Measurements from ENCODE around the gene CASS4. TPM values are rescaled to one million over a fixed set of nuclear protein-coding genes. Genes with fewer than 3 reads are reported as not detected.

Gene CASS4
- polyA plus RNA-seq, 1 experiment: 36.8 TPM

DNA sequence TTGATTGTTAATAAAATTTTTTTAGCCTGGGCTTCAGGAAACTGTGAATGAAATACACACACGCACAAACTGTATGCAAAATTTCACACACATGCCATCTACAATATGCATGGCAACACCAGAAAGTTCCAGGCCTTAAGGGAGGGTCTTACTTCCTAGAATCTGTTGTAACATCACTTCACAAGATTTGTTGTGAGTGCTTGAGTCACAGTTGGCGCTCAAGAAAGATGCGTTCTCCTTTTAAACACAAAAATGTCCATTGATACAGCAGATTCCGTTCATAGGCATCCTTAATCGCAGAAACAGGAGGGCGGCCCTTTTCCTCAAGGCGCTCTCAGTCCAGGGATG, 55.9 kb downstream of the CASS4 start:
- DNase-seq (ENCODE audit: low read depth, low spot score): no peak
- CTCF ChIA-PET: no interaction called here
- no peak for TF ChIP-seq CTCF (IDR thresholded peaks at IDR 0.05; ENCODE audit: low read depth, low read length)

DNA sequence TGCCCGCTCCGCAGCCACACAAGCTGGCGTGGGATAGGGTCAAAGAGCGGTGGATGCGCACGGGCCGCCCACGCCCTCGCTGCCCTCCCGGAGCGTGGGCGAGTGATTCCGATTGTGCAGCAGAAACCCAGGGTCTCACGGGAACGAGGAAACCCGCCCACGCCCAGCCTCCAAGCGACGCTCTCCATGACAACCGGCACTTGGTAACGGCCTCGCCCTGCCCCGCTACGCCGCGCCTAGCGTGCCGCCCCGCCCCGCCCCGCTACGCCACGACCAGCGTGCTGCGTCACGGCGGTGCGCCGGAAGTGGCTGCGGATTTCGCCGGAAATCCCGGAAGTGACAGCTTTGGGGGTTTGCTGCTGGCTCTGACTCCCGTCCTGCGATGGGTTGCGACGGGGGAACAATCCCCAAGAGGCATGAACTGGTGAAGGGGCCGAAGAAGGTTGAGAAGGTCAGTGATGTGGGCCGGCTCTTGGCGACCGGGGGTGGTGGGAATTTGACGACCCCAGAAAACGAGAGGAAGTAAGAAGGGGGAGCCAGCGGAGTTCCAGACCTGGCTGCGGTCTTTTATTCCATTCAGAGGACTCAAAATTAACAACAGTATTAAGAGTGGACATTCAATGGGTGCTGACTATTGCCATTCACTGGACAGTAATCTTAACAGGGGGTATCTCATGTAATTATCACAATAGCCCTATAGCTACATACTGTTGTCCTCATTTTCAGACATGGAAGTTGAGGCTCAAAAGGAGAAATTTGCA, 56.4 kb downstream of the CASS4 start, which contains the start of gene RTF2:
TSS of gene RTF2 (plus strand) at position 312 of the 761 bp plus-strand sequence. CDS start at position 383, 71 bp downstream.
- POLR2A ChIA-PET: interaction anchor here (1.0 to 2.8 kb wide), 4 partner anchors 29 to 77 kb away, joined by 4 to 8 read pairs (median 4); partner anchors contain the start of genes AURKA, CASS4 and CSTF1
- Histone ChIP-seq H3K27me3 (ENCODE audit: control insufficient read depth, insufficient read depth, low read length) (no peaks in the 10 kb centered on the region), H3K9me3 (ENCODE audit: control insufficient read depth, insufficient read depth, low read length) (no peaks in the 10 kb centered on the region), H3K4me3 (ENCODE audit: low read depth, low read length) (peak within 1 kb of the TSS; percentile 96), H3K27ac (ENCODE audit: low read depth, low read length) (peak within 1 kb of the TSS; percentile 92)
- CTCF ChIA-PET: no interaction called here
- DNase-seq (ENCODE audit: low read depth, low spot score): peak; percentile 88
- TF ChIP-seq CTCF (IDR thresholded peaks at IDR 0.05; ENCODE audit: low read depth, low read length): no peak

More for the DNA sequence above, 55.9 kb downstream of the CASS4 start:
- peak overlapping the region; percentile 92 for H3K27ac ChIP-seq (ENCODE audit: low read depth, low read length)
- H3K27me3 ChIP-seq (ENCODE audit: control insufficient read depth, insufficient read depth, low read length): no peaks in the 10 kb centered on the region
- H3K4me3 ChIP-seq (ENCODE audit: low read depth, low read length): peak overlapping the region; percentile 67
- POLR2A ChIA-PET: interaction anchor here (1.0 to 2.8 kb wide), 4 partner anchors 28 to 76 kb away, joined by 4 to 8 read pairs (median 4); partner anchors contain the start of genes AURKA, CASS4 and CSTF1
- H3K9me3 ChIP-seq (ENCODE audit: control insufficient read depth, insufficient read depth, low read length): no peaks in the 10 kb centered on the region

- CTCF ChIA-PET: interaction anchor here (1.6 kb wide), 1 partner anchor 71 kb away, joined by 8 read pairs; no protein-coding TSS in a partner anchor
- Histone ChIP-seq H3K27ac (ENCODE audit: low read depth, low read length) (no peak overlapping the region), H3K9me3 (ENCODE audit: control insufficient read depth, insufficient read depth, low read length) (no peaks in the 10 kb centered on the region), H3K27me3 (ENCODE audit: control insufficient read depth, insufficient read depth, low read length) (no peaks in the 10 kb centered on the region), H3K4me3 (ENCODE audit: low read depth, low read length) (peak overlapping the region; percentile 96)
- no peak for TF ChIP-seq CTCF (IDR thresholded peaks at IDR 0.05; ENCODE audit: low read depth, low read length)
- no peak for DNase-seq (ENCODE audit: low read depth, low spot score)
- POLR2A ChIA-PET: interaction anchor here (1.0 to 2.8 kb wide), 4 partner anchors 29 to 77 kb away, joined by 4 to 8 read pairs (median 4); partner anchors contain the start of genes AURKA, CASS4 and CSTF1
Observed at GRCh38 chr20:56469077-56469449, 57.0 kb downstream of the CASS4 start.

DNA sequence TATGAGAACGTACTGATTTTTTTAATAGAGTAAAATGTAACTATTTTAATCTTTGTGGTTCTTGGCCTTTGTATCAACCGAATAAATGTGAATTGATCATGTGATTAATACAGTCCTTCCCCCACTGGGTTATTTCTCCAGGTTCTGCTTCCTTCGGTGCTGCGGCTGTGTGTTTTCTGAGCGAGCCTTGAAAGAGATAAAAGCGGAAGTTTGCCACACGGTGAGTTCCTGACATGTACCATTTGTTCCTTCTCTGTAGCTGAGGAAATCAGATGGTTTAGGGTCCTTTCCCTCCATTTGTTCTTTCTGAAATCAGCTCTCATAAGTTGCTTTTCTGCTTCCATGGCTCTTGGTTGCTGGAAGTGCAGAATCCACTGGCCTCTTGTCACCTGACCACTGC, 71.9 kb downstream of the CASS4 start:
- DNase-seq (ENCODE audit: low read depth, low spot score): no peak
- Histone ChIP-seq H3K27ac (ENCODE audit: low read depth, low read length) (no peak overlapping the region), H3K4me3 (ENCODE audit: low read depth, low read length) (no peak overlapping the region), H3K27me3 (ENCODE audit: control insufficient read depth, insufficient read depth, low read length) (no peaks in the 10 kb centered on the region), H3K9me3 (ENCODE audit: control insufficient read depth, insufficient read depth, low read length) (no peaks in the 10 kb centered on the region)
- no peak for TF ChIP-seq CTCF (IDR thresholded peaks at IDR 0.05; ENCODE audit: low read depth, low read length)
- POLR2A ChIA-PET: no interaction called here
- CTCF ChIA-PET: interaction anchor here (0.9 kb wide), 1 partner anchor 85 kb away, joined by 4 read pairs; no protein-coding TSS in a partner anchor

DNA sequence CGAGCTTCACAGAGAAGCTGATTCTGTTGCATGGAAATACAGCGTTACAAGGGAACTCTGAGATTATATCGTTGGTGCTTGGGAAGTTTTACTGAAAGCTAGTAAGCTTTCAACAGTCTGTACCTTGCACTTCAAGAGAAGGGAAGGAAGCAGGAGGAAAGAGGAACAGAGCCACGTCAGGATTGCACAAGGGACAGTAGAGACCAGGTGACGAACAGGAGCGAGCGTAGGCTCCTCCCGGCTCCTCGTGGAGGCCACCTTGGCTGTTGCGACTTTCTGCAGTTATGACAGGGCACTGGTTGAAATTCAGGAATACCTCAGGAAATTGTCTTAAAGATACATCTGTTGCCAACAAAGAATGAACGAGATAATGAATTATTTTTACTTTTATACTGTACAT, 75.2 kb downstream of the CASS4 start:
- DNase-seq (ENCODE audit: low read depth, low spot score): no peak
- H3K27me3 ChIP-seq (ENCODE audit: control insufficient read depth, insufficient read depth, low read length): no peaks in the 10 kb centered on the region
- POLR2A ChIA-PET: no interaction called here
- no peaks in the 10 kb centered on the region for H3K9me3 ChIP-seq (ENCODE audit: control insufficient read depth, insufficient read depth, low read length)
- TF ChIP-seq CTCF (IDR thresholded peaks at IDR 0.05; ENCODE audit: low read depth, low read length): no peak
- H3K27ac ChIP-seq (ENCODE audit: low read depth, low read length): no peak overlapping the region
- no peak overlapping the region for H3K4me3 ChIP-seq (ENCODE audit: low read depth, low read length)
- CTCF ChIA-PET: no interaction called here
